Inflammatory macrophage (primary cell): ENCODE results near the gene FGD5.

Experiments
- DNase-seq, 2 donors: peaks; one replicate each; pipeline ENCODE4 v3.0.0-alpha.2; 2020 to 2022
- total RNA-seq, 18 experiments: gene quantifications; one replicate each; lab custom pipeline; 2026; ENCODE audit warnings: mixed read lengths in 6 of 18, inconsistent platforms in 2 of 18; lab: John Stamatoyannopoulos, UW

The FGD5 gene, protein sequence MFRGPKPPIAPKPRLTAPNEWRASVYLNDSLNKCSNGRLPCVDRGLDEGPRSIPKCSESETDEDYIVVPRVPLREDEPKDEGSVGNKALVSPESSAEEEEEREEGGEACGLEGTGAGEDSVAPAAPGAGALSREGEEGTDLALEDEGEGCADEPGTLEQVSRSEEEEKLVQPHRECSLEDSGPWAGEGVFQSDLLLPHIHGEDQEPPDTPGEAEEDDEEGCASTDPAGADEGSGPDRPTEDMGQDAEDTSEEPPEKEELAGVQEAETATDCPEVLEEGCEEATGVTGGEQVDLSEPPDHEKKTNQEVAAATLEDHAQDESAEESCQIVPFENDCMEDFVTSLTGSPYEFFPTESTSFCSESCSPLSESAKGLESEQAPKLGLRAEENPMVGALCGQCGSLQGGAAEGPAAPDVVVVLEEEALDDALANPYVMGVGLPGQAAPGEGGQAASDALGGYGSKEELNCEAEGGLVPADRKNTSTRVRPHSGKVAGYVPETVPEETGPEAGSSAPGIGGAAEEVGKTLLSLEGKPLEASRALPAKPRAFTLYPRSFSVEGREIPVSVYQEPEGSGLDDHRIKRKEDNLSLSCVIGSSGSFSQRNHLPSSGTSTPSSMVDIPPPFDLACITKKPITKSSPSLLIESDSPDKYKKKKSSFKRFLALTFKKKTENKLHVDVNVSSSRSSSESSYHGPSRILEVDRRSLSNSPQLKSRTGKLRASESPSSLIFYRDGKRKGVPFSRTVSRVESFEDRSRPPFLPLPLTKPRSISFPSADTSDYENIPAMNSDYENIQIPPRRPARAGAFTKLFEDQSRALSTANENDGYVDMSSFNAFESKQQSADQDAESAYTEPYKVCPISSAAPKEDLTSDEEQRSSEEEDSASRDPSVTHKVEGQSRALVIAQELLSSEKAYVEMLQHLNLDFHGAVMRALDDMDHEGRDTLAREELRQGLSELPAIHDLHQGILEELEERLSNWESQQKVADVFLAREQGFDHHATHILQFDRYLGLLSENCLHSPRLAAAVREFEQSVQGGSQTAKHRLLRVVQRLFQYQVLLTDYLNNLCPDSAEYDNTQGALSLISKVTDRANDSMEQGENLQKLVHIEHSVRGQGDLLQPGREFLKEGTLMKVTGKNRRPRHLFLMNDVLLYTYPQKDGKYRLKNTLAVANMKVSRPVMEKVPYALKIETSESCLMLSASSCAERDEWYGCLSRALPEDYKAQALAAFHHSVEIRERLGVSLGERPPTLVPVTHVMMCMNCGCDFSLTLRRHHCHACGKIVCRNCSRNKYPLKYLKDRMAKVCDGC (N-terminal part only)
- total RNA-seq = 8.1 to 86.7 (median 52.4) reads per million in 18 experiments

DNA sequence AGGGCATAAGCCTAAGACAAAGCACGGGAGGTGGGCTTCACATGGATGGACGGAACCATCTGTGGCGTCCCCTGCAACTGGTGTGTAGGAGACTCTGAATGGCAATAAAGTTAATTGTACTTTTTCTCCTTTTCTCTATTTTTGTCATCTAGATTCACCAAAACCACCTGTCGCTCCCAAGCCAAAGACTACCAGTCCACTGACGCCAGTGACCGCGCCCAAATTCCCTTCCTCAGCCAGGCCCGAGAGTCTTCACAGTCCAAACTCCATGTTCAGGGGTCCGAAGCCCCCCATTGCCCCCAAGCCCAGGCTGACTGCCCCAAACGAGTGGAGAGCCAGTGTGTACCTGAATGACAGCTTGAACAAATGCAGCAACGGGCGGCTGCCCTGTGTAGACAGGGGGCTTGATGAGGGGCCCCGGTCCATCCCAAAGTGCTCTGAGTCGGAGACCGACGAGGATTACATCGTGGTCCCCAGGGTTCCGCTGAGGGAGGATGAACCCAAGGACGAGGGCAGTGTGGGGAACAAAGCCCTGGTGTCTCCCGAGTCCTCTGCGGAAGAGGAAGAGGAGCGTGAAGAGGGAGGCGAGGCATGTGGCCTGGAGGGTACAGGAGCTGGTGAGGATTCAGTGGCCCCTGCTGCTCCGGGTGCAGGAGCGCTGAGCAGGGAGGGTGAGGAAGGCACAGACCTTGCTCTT lies at the start of gene FGD5:
FGD5 (plus strand) TSS at position 159 of the 697 bp plus-strand sequence; CDS start at position 269, 110 bp downstream.
- DNase-seq = no peak

DNA sequence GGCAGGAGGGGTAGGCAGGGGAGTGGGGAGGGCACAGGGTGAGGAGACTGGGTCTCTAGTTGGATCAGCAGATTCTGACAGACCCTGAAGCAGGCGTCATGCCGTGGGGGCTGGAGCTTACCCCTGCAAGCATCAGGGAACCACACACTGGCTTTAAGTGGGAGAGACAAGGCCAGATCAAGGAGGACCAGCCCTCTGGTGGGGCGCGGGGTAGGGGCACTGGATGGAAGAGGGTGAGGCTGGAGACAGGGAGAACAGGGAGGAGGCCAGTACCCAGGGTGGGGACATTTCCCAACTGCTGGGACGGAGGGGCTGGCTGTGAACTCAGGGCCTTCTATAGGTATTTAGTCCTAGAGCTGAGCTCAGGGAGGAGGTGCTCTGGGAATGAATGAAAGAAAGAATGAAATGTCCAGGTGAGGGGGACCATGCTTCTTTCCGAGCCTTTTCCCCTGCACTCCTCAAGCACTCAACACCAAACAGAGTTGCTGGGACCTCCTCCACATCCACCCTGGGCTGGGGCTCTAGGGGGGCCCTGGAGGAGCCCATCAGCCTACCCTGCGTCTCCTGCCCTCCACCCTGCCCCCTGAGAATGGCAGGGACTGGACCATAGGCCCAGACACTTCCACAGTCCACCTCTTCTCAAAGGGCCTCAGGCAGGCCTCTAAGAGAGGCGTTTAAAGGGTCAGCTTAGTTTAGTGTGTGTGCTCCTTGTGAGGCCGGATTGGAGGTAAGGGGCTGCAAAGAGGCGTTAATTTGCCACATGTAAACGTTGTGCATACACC lies 49.0 kb upstream of the FGD5 start:
- DNase-seq = no peak

DNA sequence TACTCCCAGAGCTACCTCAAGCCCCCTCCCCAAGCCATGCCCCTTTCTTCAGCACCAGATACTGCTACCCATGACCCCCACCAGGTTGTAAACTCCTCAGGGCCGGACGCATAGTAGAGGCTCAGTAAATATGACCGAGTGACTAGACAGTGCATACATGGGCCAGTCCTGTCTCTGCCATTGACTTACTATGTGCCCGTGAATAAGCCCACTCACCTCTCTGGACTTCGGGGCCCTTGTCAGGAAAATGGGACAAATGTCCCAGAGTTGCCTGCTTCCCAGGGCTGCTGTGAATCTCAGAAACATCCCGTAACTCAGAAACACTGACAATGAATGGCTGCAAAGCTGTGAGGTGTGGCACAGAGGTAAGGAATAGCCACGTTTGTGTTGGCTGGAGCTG lies 48.2 kb upstream of the FGD5 start:
- DNase-seq = no peak

DNA sequence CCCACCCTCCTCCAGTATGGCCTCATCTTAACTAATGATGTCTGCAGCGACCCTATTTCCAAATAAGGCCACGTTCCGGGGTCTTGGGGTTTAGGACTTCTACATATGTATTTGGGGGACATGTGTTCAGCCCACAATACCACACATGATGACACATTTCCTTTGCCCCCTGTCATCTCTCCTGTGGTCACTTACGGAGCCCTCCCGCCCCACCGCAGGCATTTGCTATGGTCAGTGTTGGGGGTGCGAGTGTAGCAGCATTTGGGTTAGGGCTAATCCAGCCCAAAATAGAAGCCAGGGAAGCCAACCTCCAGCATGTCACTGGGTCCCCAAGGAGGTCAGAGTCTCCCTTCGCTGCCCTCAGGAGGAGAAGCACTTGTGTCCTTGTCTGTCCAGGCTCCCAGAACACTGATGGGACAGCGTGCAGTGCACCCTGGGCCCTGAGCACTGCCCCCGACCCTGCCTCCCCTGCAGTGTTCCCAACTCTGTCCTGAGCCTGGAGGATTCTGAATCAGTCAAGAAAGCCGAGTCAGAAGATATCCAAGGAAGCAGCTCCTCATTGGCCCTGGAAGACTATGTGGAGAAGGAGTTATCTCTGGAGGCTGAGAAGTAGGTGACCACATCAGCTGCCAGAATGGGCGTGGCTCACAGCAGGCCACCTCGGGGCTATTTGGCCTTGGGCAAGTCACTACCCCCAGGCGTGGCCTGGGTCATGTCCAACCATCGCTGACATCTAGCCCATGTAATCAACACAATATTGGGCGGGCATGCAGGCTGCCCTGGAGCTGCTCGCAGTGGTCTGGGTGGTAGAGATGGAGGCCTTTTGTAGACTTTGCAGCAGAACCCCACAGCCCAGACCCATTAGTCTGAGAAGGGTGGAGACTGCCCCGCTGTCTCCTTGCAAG lies 46.9 kb upstream of the FGD5 start:
- DNase-seq = no peak

DNA sequence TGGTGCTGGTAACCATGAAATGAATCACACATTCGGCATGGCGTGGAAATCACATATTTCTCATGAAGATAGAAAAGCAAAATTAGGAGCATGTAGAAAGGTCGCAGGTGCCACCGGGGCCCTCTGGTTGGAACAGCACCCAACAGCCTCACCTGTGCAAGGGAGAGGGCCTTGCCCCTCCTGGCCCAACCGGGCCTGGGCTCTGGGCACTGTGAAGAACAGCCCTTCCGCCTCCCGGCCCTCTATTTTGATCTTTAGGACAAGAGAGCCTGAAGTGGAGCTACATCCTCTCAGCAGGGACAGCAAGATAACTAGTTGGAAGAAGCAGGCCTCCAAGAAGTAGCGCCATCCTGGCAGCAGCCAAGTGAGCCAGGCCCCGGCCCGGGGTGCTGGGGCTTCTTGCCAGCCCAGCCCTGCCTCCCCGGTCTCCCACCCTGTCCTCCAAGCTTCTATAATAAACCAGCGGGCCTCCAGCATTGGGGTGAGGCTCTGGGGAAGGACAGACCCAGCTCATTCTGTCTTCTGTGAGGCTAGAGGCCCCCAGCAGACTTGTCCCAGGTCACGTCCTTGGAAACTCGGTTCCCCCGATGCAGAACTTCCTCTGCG lies 46.1 kb upstream of the FGD5 start:
- no peak for DNase-seq

DNA sequence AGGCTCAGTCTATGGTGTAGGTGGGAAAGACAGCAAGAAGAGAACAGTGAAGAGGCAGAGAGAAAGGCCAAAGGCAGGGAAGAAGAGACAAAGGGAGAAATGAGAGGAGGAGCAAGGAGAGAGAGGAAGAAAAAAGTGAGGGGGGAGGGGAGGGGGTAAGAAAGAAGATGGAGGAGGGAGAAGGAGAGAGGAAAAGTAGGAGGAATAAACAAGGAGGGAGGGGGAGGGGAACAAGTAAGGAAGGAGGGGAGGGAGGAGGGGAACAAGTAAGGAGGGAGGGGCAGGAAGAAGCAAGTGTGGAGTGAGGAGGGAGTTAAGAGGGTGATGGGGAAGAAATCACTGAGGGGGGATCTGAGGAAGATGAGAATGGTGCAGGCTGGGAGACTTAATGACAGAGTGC lies 45.5 kb upstream of the FGD5 start:
- DNase-seq = no peak

DNA sequence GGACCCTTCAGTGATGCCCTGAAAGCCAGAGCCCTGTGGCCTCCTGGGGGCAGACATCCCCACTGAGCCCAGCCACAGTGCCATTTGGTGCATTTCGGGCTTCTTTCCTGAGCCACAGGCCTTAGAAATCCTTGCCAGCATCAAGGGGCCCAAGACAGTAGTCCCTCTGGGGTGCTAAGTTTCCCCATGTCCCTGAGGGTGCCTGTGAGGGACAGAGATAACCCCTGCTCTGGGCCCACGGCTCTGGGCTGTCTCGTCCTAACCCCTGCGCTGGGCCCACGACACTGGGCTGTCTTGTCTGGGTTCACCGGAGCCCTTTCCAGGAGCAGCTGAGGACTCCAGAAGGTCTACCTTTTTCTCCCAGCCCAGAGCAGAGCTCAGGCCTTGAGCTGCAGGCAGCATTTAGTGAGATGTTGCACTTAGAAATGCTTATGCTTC lies 45.1 kb upstream of the FGD5 start:
- DNase-seq = no peak

DNA sequence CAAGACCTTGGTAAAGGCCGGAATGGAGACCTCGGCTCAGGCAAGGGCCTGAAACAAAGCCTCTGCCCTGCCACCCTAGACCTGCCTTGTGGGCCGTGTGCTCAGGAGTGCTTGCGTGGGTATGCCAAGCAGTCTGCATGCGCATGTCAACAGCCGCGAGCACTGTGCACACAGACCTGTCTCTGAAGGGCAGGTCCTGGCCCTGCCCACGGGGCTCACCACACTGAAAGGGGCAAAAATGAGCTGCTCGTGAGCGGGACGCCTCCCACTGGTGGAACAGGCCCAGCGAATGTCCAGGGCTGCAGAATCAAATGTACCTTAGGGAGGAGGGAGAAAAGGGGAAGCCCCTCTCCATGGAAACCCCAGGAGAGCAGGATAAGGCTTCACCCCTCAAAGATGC lies 44.3 kb upstream of the FGD5 start:
- DNase-seq = no peak

DNA sequence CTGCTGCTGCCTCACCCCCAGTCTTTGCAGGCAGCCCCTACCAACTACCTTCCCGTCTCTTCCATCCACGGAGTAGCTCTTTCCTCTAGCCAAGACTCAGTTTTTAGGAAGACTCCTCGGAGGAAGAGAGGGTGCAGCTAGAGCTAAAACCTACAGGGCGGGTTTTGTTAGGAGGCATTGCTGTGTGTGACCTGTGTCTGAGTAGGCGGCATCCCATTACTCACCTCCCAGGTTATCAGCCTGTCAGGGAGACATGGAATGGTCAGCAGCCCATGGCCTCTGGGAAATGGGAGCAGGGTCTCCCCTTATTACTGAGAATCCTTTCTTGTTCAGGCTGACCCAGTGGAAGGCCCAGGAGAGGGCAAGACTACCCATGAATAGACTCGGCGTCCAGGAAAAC lies 43.8 kb upstream of the FGD5 start:
- DNase-seq = no peak

DNA sequence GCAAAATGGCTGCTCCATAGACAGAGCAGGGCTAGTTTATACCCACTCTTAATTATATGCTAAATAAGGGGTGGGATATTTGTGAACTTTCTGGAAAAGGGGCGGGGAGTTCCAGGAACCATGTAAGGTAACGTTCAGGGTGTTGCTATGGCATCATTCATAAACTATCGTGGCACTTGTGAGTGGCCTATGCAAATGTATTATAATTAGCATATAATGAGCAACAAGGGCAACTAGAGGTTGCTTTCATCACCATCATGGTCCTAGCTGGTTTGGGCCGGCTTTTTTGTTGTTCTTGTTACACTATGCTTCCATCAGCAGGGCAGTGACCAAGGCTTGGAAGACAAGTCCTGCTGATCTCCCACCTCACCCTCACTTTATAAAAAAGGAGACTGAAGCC lies 43.2 kb upstream of the FGD5 start:
- no peak for DNase-seq

DNA sequence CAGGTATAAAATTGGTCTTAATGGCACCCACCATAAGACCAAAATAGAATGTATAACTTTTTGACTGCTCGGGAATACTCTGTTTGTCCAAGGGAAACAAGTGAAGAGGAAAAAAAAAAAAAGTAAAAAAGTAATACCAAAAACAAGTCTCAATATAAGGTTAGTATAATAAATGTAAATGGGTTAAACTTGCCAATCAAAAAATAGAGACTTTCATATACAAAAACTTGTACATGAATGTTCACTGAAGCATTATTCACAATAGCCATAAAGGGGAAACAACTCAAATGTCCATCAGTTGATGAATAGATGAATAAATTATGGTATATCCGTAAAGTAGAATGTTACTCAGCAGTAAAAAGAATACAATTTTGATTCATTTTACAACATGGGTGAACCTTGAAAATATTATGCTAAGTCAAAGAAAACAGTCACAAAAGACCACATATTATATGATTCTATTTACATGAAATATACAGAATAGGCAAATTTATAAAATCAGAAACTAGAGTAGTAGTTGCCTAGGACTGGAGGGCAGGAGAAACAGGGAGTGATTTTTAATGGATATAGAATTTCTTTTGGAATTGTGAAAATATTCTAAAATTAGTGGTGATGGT lies 39.6 kb upstream of the FGD5 start:
- DNase-seq = no peak

DNA sequence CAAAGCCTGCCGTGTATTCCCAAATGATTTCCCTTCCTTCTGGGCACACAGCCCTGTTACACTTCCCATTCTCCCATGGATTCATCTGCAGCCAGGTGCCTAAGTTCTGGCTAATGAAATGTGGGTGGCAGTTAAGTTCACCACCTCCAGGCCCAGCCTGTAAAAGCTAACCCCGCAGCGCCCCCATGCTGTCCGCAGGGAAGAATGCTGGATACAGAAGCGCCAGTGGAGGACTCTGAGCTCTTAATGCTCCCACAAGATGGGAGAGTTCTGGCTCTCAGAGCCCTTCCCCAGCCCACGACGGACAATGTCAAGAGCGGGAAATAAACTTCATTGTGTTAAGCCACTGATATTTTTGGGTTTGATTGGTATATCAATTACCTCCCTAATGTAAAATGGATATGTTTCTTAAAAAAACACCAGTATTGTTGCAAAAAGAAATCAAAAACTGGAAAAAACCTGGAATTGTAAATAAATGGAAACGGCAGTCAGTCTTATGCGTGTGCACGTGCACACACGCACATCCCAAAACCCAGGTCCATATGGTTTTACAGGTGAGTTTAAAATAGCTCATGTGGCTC lies 37.7 kb upstream of the FGD5 start:
- DNase-seq = peak; percentile 40 to 71

DNA sequence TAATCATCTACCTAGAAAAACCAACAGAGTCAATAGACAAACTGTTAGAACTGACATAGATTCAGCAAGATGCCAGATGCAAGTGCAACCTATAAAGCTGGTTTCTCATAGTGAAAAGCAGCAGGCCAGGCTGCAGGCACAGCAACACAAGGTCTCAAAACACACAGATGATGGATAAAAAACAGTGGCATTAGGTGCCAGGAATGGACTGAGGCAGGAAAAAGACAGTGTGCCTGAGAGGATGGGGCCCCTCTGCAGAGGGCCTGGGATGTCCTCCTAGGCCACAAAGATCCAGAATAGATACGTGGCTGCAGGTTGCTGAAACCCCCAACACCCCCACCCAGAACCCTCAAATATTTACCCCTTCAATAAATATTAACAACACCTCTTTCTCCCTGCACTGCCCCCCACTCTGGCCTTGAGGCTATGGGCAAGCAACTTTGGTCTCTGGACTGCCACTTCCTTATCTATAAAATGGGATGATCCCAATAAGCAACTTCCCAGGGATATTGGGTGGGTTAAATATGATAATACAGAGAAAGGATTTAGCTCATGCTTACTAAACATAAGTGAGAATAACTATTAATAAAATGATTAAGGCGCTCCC lies 35.2 kb upstream of the FGD5 start:
- no peak for DNase-seq

DNA sequence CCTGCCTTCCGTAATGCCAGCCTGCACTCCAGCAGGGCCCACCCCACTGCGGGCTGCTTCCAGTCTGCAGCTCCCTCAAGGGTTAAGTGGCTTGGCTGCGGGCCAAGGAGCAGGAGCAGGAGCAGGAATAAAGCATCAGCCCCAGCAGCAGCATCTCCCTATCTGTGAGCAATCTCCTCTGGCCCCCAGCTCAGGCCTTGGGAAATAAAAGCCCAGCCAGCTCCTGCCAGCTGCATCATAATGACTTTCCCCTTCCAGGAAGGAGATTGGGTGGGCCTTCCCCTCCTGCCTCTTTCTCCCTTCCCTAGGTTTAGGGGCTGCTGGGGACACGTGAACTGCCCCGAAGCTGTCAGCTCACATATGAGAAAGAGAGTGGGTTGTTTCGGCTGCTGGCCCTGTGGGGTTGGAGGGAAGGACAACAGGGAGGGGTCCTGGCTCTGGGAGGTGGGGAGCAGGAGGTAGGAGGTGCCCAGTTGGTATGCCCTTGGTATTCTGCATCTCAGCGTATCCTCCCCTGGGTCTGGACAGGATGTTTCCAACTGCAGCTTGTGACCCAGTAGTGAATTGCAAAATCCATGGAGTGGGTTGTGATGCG lies 34.6 kb upstream of the FGD5 start:
- peak in 1 of 2 donors; percentile 3 for DNase-seq

DNA sequence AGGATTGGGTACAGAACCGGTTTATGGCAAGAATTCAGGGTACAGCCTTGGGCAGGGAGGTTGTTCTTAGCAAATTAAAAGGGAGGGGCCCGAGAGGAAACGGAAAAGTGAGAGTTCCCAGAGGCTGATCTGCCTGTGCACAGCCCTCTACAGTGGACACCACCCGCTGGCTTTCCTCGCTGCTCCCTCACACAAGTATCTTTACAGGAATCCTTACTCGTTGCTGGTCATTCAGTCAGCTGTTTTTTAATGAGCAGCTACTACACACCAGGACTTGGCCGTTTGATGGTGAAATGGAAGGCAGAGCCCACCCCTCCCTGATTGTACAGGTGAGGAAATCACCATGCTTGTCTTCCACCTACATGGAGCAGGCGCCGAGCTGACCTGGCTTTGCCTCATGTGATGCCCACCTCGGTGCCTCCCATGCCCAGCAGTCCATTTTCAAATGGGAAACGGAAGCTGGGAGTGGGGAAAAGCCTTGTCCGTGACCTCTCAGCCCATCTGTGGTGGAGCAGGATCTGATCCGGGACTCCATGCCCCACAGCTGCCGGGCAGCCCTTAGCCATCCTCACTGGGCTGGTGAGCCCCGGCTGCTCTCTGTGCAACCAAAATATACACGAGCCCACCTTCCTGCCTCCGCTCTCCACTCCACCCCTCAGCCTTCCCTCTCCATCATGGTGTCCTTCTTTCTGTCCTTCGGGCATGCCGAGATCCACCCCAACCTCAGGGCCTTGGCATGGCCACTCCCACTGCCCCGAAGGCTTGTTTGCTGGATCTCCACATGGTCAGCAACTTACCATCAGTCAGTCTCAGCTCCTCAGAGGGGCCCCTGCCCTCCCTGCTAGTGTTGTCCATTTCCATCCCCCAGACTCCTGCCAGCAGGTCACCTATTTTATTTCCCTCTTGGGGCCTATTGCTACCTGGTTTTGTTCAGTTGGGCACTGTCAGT lies 33.3 kb upstream of the FGD5 start:
- no peak for DNase-seq

DNA sequence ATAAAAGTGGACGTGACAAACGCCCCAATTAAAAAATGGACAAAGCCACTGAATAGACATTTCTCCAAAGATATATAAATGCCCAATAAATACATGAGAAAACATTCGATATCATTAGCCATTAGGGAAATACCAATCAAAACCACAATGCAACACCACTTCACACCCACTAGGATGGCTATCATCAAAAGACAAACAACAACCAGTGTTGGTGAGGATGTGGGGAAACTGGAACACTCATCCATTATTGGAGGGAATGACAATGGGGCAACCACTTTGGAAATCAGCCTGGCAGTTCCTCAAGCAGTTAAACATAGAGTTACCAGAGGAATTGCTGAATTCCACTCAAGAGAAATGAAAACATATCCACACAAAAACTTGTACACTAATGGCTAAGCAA lies 32.4 kb upstream of the FGD5 start:
- DNase-seq = no peak

DNA sequence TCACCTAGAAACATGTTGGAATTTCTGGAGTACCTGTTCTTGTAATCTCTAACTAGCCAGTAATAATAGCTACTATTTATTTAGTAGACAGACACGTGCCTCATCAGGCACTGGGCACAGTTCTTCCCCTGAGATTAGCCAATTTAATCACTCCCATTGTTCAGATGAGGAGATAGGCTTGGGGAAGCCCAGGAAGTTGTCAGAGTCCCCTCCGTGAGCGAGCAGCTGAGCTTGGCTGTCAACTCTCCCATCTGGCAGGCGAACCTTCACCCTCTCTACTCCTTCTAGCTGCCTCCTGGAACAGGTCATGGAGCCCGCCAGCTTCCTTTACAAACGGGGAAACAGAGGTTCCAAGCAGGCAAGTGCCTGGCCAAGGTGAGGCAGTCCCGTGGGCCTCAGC lies 31.1 kb upstream of the FGD5 start:
- DNase-seq = no peak
